GM19395 (cell line): Measurements from ENCODE around the gene ADD2.

Source experiments
- ATAC-seq: cut with Tn5 transposase; IDR thresholded peaks from one replicate; pipeline ENCODE4 v1.9.1; 2021; ENCODE audit warnings: mild to moderate bottlenecking, moderate library complexity; ENCODE audit not compliant: unreplicated experiment

The ADD2 gene

GRCh38 chr2:70789304-70790135, 21.5 kb upstream of the ADD2 start:
- ATAC-seq: no peak

GRCh38 chr2:70785137-70785911, 17.3 kb upstream of the ADD2 start:
- ATAC-seq: no peak

GRCh38 chr2:70784320-70784719, 16.3 kb upstream of the ADD2 start:
- ATAC-seq: no peak

- no peak for ATAC-seq
Observed at GRCh38 chr2:70779911-70780545, 12.0 kb upstream of the ADD2 start.

GRCh38 chr2:70779491-70779890, 11.5 kb upstream of the ADD2 start:
- ATAC-seq: no peak

GRCh38 chr2:70778676-70779075, 10.7 kb upstream of the ADD2 start:
- ATAC-seq: no peak

- no peak for ATAC-seq
Observed at GRCh38 chr2:70777450-70777849, 9.4 kb upstream of the ADD2 start.

GRCh38 chr2:70776266-70776665, 8.3 kb upstream of the ADD2 start:
- no peak for ATAC-seq

- no peak for ATAC-seq
Observed at GRCh38 chr2:70775141-70775540, 7.1 kb upstream of the ADD2 start.

- ATAC-seq: no peak
Observed at GRCh38 chr2:70772486-70773155, 4.6 kb upstream of the ADD2 start.

- no peak for ATAC-seq
Observed at GRCh38 chr2:70771446-70771845, 3.4 kb upstream of the ADD2 start.

GRCh38 chr2:70769450-70769849, 1.4 kb upstream of the ADD2 start:
- no peak for ATAC-seq

- ATAC-seq: no peak
Observed at GRCh38 chr2:70768590-70769085, 638 bp upstream of the ADD2 start.

GRCh38 chr2:70767079-70767698, 811 bp downstream of the ADD2 start:
- no peak for ATAC-seq

- ATAC-seq: no peak
Observed at GRCh38 chr2:70766357-70767078, 1.5 kb downstream of the ADD2 start.

- no peak for ATAC-seq
Observed at GRCh38 chr2:70765507-70765906, 2.5 kb downstream of the ADD2 start.

GRCh38 chr2:70759446-70759845, 8.6 kb downstream of the ADD2 start:
- ATAC-seq: no peak

GRCh38 chr2:70757966-70758365, 10.0 kb downstream of the ADD2 start:
- no peak for ATAC-seq

- no peak for ATAC-seq
Observed at GRCh38 chr2:70757360-70757759, 10.6 kb downstream of the ADD2 start.

- ATAC-seq: no peak
Observed at GRCh38 chr2:70756128-70756527, 11.9 kb downstream of the ADD2 start.
